HG02763 (cell line): ENCODE measurements around the gene DNM3.

ENCODE experiments used
- ATAC-seq: cut with Tn5 transposase; IDR thresholded peaks from one replicate; pipeline ENCODE4 v1.9.1; 2021; ENCODE audit warnings: mild to moderate bottlenecking, moderate library complexity; ENCODE audit not compliant: unreplicated experiment

DNM3 gene

DNA sequence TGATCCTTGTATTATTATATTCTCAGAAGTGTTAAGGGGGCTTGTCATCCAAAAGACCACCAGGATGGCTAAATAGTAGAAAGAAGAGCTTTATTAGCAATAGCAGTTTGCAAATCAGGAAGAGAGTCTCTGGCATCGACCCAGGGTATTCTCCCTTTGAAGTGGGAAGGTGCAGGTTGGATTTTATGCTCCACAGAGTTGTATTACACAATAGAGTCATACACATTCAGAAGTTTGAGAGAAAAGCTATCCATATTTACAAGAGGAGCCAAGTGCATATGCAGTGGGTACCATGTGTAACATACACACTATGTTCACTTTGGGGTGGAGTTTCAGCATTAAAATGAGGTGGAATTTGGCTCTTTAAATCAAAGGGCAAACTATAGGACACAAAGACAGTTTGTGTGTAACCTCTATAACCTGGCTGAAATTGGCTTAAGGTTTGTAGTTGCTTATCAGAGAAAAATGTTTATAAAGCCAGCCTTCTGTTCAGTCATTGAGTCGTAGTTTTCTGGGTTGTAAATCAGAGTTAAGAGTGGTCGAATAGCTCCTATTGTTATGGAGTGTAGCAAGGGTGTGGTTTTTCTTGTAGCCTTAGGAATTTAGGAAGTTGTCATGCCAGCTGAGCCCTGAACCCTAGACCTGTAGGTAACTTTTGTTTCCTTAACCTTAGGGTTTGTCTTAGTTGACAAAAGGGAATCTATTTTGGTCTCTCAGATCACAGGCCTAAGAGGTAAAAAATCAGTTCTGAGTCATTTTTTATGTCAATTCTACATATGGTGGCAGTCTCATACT, 125.3 kb downstream of the DNM3 start:
- no peak for ATAC-seq

DNA sequence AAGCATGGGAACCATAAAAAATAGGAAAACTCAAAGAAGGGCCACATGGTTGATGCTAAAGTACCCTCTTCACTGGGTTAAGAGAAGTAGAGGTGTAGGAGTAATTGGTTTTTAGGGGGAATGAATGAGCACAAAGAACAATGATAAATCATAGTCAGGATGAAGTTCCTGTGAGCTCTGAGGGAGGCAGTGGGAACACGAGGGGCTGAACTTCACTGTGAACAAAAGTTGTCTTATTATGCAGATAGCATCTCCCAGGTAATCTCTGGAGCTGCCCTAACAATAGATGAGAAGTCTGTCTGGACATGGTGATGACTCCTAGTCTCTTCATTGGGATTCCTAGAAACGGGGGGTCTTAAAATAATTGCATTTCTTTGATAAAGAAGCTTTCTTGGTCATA, 127.9 kb downstream of the DNM3 start:
- no peak for ATAC-seq

DNA sequence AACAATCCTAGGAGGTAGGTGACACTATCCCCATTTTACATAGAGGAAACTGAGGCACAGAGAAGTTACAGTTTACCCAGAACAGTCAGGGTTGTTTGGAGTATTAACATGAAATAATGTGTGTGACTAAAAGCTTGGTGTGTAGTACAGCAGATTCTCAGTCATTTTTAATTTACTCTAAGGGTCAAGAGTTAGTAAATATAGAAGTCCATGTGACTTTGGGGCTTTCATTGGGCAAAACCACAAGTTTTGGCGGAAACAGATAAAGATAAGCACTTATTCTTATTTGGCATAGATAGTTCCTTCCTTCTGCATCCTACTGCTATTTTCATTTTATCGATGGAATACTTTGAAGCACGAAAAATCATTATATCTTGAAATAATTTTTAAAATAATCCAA, 128.5 kb downstream of the DNM3 start:
- no peak for ATAC-seq

DNA sequence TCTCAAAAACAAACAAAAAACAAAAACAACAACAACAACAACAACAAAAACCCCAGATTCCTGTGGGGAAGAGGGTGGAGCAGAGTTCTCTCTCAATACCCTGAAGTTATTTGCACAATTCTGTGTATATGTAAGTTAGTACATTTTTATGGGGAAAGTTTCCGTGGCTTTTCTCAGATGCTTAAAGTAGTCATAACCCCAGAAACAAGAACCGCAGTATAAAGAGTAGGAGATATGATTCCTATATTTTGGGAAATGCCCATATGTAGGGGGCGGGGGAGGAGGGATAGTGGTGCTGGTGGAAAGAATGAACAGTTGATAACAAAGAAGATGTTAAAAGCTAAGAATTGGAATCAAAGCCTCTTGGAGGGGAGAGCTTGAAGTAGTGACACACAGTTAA, 131.5 kb downstream of the DNM3 start:
- ATAC-seq: no peak

DNA sequence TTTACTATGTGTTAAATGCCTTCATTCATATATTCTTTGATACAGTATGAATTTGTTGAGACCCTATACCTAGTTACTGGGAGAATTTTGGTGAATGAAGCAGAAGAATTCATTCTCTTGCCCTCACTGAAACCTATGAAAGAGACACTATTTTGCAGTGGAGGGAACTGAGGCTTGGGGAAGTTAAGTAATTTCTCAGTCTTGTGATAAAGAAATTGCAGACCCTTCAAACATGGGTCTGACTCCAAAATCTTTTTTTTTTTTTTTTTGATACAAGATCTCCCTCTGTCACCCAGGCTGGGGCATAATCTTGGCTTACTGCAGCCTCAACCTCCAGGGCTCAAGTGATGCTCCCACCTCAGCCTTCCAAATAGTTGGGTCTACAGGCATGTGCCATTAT, 132.1 kb downstream of the DNM3 start:
- ATAC-seq: no peak

DNA sequence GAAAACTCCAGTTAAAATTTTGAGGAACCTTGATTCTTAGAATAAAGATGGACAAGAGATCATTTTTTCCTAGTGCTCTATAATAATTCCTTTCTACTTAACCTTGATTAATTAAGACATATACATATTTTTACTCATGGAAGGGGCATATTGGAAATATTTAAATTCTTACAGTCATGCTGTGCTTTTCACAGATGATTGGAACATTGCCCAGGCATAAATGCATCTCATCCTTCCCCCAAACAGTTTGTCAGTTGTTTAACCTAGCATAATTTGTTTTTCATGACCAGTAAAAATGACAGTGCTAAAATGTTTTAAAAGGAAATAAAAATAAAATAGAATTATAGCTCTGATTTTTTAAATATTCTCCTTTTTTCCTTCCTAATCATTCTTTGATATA, 140.0 kb downstream of the DNM3 start:
- ATAC-seq: no peak

DNA sequence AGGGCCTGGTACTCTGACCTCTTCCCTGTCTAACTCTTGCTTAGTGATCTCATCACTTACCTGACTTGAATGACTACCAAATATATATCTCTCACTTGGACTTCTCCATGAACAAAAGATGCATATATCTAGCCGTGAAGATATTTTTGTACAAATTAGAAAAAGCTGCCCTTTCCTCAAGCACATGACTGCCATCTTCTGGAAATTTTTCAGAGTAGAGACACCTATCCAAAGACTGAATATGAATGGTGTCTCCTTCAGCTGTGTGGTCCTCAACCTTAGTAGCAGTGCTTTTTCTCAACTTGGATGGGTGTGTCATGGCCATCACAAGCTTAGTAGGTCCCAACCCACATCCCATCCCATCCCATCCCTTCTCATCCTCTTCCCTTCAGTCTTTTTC, 142.3 kb downstream of the DNM3 start:
- no peak for ATAC-seq

DNA sequence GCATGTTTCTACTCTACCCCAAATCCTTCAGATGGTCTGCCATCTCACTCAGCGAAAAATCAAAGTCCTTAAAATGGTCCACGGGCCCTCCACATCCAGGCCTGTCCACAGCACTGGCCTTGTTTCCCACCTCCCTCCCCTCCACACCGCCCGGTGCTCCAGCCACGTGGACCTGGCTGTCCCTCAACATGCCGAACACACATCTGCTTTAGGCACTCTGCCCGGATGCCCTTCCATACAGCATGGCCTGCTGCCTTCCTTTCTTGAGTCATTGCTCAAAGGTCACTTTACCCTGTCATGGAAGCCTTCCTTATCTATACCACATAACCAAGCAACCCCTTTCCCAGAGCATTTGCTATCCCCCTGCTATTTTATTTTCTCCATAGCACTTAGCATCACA, 143.0 kb downstream of the DNM3 start:
- ATAC-seq: no peak

DNA sequence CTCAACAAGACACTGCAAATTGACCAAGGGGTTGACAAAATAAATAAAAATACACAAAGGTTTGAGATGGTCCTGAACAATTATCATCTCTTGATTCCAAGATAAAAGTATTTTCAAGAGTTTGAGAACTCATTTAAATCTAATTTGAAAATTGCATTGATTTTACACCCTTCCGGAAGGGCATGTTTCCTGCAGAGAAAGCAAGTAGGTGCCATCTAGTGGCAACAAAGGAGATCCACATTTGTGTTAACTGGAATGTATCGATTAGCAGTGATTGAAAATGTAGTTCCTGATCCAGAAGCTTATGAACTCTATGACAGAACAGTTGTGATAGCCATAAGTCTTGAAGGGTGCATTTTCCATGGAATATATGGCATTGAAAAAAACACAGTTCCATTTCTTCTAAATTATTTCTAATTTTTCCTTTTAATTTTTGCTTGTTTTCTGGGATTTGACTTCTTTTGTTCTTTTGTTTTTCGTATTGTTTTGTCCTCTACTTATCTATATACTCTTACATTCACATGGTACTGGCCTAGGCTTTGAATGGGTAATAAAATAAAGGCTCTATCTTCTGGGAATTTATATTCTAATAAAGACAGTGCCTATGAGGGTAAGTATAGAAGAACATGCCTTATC, 143.7 kb downstream of the DNM3 start:
- ATAC-seq: peak; percentile 53

DNA sequence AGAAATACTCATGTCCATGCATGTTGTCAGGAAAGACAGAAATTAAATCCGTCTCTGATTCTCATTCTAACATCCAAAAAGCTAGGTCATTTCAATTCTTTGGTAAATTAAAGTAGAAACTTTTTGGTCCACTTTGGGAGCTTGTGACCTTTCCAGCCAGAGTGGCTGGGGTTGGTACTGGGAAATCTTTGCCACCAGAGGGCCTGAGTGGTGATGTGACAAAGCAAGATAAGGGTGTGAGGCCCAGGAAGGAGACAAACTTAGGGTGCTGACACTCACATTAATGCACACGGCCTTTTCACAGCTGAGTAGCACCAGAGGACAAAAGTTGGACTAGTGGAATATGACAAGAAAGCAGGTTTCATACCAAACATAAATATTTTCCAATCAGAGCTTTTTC, 144.3 kb downstream of the DNM3 start:
- ATAC-seq: no peak

DNA sequence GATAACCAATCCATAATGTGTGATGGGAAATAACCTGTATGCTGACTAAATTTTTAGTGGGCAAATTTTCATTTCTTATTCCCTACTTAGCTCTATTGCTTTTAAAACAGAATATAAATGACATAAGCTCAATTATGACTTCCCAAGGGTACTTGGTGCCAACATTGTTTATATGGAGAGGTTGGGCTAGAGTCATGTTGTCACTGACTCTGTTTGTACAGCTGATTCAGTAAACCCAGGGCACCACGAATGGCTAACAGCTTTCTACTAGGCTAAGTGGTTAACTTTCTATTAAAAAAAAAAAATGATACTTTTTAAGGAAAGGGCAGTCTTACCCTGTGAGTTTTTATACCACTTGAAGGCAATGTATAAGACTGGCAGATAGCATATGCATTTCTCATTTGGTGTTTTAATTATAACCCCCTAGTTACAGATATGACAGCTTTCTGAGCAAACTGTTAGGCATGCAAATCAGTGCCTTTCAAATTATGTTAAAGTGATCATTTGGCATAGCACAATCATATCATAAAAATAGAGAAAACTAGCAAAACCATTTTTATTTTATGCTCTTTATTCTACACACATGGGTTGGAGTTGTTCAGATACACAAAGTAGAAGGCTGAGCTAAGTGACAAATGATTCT, 147.1 kb downstream of the DNM3 start:
- ATAC-seq: no peak

DNA sequence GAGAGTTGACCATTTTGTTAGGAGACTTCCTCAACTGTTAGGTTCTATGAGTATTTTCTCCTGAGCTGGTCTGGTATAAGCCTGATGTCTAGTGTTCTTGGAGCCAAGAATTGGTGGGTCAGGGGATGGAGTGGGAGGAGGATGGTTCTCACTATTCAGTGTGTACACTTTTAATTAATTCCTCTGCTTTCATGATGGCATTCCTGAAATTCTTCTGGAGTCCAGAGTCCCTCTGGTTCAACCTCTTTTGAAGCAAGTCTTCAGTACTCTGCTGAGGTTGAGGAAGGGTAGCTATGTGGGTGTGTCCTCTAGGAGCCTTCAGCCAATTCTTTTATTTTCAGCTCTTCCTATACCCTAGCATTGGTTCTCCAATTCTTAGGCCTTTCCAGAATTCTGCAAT, 149.1 kb downstream of the DNM3 start:
- no peak for ATAC-seq

DNA sequence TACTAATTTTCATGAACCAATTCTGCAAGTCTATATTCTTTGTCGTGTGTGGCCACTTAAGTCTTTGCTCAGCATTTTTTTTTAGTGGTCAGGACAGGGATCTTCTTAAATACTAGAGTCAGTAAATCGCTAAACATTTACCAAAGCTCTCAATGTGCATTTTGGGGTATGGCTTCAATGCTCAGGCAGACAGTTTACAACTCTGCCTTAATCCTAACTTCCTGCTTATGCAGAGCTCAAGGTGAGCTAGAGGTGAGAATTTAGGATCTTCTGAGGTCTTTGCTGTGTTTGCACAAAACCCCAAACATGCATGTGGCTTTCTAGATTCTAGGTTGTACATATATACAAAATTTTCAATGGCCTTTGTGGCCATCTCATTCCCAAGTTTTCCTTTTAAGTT, 153.0 kb downstream of the DNM3 start:
- no peak for ATAC-seq

DNA sequence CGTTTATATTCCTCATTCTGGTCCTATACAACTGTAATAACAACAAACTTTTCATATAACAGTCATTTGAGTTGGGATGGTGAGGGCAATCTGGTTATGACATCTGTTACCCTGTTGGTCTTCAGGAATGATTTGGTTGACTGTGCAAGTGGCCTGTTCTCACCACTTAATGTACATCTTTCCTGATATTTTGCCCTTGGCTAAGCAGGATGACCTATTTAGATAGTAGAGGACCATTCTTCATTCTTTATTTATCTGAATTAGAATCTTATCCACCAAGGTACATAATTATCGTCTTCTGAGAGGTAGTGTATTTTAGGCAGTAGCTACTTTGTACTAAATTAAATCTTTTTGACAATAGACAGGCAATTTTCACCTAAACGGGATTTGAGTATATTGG, 154.3 kb downstream of the DNM3 start:
- ATAC-seq: no peak

DNA sequence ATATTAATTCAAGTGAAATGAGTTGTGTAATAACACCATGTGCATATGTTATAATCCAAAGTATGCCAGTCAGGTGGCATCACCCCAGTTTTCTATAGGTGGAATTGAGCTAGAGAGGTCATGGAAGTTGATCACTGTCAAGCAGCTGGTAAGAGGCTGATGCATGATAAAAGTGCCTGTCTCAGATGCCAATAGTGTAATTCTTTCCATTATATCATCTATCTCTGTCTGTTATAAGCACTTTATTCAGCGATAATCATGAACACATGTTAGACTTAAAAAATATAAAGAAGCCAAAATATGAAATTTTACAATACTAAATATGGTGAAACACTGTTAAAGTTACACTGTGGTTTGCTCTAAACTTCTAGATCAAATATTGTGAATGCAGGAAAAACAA, 156.6 kb downstream of the DNM3 start:
- ATAC-seq: no peak

DNA sequence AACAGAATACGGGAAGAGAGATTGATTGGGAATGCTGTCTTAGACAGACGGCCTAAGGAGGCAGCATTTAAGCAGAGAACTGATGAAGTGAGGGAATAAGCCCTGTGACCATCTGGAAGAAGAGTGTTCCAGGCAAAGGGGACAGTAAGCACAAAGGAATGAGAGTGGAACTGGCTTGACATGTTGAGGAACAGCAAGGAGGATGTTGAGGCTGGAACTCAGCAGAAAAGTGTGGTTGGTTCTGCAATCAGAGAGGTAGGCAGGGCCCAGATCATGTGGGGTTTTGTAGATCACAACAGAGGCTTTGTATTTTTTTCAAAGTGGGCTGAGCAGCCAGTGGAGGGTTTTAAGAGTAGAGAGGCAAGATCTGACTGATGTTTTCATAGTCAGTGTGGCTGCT, 157.4 kb downstream of the DNM3 start:
- no peak for ATAC-seq

DNA sequence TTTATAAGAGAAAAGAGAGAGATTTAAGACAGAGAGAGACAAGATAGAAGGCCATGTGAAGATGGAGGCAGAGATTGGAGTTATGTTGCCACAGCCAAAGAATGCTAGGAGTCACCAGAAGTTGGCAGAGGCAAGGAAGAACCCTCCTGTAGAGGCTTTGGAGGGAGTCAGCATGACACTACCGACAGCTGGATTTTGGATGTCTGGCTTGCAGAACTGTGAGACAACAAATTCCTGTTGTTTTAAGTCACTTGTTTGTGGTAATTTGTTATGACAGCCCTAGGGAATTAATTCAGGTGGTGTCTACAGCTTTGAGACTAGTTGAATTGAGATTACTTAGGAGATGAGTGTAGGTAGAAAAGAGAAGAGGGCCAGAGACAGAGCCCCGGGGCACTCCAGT, 158.5 kb downstream of the DNM3 start:
- ATAC-seq: no peak

DNA sequence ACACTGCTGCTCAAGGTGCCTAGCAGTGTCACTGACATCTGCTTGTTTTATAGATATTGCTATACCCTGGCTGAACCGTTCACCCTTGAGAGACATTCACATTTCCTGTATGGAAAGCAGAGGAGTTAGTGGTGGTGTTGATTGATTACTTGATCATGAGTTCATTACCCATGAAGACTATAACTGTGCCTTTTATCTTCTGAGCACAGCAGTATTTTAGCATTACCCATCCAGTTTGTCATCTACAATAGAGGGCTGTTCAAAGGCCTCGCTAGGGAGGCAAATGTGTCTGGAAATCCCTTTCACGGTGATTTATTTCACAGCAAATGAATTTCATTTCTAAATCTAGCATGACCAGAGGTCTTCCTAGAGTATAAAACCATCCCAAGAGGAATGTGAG, 160.0 kb downstream of the DNM3 start:
- no peak for ATAC-seq

DNA sequence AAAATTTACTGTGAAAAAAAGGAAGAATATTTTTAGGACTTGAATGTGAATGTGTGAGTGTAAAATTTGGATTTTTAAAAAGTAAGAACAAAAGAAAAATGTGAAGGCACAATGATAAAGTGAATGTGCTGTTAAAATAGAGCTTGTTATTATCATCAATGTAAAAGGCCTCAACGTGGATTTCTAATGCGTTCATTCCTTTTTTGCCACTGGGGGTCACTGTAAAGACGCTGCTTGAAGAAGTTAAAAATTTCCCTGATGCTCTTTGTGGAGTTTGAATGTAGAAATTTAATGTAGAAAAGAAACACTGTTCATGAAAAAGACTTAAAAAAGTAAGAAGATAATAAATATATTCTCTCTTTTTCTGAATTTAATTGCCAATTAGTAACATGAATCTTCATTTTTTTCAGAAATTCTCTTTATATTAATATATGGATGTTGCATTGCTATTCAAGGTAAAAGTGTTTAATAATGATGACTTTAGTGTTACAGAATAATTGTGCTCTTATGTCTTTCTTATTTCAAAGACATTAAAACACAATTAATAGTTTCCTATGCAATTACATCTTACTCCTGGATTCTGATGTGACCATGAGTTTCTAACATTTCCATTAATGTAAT, 161.5 kb downstream of the DNM3 start:
- ATAC-seq: no peak

DNA sequence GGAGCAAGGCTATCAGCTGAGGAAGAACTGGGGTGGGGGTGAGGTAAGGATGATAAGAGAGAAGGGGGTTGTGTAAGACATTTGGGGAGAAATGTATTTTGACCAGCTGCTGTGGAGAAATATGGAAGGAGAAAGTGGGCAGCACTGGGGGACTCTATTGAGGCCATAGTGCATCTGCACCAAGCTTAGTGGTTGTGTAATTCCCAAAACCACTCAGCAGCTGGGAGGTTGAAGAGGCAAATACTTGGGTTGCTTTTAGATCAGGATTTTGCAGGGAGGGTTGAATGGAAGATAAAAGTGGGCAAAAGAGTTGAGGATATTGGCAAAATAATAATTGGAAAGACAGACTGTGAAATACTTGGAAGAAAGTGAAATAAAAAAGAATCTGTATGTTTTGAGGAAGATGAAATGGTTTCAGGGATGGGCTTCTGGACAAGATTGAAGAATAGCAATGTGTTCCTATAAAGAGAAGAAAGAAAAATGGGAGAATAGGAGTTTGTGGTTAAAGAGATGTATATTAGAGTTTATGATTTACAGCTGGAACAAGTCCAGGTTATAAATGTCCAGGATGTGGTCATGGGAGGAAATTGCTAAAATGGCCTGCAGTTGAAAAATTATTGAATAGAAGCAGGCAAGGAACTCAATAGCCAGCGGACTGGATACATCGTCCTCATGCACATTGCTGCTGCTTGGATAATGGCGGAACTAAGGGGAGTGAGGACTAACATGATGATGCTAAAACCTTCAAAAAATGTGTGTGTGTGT, 162.7 kb downstream of the DNM3 start:
- ATAC-seq: no peak

DNA sequence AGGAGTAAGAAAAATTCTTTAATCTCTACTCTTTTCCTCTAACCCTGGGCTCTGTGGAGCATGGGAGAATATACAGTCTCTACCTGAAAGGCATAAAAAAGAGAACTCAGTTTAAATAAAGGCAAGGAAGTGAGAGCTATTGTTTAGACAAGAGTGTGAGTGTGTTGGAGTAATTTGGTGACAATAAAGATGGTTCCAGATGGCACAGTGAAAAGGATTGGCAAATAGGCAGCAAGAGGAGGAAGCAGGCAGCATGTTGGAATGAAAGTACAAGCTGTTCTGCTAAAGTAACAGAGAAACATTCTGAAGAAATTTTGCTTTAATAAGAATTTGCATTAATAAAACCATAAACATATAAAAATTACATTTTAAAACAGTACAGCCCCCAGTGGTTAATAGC, 163.4 kb downstream of the DNM3 start:
- ATAC-seq: no peak
